ENCODE measurements around the gene TNFRSF14. TPM values are rescaled to one million over a fixed set of nuclear protein-coding genes. Genes with fewer than 3 reads are reported as not detected.

The TNFRSF14 gene
- total and polyA plus RNA-seq, 2 of the 13 experiments (the other 11 are each of a cell fraction or from before 2014, with no cell fraction given), result 11.9 to 49.9 TPM

DNA sequence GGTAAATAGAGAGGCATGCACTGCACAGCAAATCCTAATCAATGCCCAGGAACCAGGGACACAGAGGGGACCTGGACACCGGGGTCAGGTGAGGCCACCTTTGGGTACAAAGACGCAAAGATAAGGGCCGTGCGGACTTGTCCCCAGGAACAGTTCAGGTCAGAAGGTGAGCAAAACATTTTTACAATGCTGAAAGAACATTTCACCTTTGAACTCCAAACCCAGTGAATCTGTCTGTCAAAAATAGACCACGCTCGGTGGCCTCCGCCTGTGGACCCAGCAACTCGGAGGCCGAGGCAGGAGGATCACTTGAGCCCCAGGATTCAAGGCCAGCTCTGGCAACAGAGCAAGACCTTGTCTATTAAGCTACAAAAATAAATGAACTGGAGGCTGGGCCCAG is 15.2 kb downstream of the TNFRSF14 start (continued):
- TF ChIP-seq, protein P1, sequence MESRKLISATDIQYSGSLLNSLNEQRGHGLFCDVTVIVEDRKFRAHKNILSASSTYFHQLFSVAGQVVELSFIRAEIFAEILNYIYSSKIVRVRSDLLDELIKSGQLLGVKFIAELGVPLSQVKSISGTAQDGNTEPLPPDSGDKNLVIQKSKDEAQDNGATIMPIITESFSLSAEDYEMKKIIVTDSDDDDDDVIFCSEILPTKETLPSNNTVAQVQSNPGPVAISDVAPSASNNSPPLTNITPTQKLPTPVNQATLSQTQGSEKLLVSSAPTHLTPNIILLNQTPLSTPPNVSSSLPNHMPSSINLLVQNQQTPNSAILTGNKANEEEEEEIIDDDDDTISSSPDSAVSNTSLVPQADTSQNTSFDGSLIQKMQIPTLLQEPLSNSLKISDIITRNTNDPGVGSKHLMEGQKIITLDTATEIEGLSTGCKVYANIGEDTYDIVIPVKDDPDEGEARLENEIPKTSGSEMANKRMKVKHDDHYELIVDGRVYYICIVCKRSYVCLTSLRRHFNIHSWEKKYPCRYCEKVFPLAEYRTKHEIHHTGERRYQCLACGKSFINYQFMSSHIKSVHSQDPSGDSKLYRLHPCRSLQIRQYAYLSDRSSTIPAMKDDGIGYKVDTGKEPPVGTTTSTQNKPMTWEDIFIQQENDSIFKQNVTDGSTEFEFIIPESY (CRISPR knock-in tag; IDR thresholded peaks at IDR 0.05), result no peak
- TF ChIP-seq, protein P2, sequence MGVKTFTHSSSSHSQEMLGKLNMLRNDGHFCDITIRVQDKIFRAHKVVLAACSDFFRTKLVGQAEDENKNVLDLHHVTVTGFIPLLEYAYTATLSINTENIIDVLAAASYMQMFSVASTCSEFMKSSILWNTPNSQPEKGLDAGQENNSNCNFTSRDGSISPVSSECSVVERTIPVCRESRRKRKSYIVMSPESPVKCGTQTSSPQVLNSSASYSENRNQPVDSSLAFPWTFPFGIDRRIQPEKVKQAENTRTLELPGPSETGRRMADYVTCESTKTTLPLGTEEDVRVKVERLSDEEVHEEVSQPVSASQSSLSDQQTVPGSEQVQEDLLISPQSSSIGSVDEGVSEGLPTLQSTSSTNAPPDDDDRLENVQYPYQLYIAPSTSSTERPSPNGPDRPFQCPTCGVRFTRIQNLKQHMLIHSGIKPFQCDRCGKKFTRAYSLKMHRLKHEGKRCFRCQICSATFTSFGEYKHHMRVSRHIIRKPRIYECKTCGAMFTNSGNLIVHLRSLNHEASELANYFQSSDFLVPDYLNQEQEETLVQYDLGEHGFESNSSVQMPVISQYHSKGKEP (CRISPR knock-in tag; IDR thresholded peaks at IDR 0.05), result no peak
- TF ChIP-seq ETV6 (CRISPR knock-in tag; conservative IDR thresholded peaks at IDR 0.05), result no peak
- TF ChIP-seq, protein P3, sequence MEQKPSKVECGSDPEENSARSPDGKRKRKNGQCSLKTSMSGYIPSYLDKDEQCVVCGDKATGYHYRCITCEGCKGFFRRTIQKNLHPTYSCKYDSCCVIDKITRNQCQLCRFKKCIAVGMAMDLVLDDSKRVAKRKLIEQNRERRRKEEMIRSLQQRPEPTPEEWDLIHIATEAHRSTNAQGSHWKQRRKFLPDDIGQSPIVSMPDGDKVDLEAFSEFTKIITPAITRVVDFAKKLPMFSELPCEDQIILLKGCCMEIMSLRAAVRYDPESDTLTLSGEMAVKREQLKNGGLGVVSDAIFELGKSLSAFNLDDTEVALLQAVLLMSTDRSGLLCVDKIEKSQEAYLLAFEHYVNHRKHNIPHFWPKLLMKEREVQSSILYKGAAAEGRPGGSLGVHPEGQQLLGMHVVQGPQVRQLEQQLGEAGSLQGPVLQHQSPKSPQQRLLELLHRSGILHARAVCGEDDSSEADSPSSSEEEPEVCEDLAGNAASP (CRISPR knock-in tag; IDR thresholded peaks at IDR 0.05; ENCODE audit: borderline replicate concordance), result peak; percentile 98
- TF ChIP-seq, protein P4, sequence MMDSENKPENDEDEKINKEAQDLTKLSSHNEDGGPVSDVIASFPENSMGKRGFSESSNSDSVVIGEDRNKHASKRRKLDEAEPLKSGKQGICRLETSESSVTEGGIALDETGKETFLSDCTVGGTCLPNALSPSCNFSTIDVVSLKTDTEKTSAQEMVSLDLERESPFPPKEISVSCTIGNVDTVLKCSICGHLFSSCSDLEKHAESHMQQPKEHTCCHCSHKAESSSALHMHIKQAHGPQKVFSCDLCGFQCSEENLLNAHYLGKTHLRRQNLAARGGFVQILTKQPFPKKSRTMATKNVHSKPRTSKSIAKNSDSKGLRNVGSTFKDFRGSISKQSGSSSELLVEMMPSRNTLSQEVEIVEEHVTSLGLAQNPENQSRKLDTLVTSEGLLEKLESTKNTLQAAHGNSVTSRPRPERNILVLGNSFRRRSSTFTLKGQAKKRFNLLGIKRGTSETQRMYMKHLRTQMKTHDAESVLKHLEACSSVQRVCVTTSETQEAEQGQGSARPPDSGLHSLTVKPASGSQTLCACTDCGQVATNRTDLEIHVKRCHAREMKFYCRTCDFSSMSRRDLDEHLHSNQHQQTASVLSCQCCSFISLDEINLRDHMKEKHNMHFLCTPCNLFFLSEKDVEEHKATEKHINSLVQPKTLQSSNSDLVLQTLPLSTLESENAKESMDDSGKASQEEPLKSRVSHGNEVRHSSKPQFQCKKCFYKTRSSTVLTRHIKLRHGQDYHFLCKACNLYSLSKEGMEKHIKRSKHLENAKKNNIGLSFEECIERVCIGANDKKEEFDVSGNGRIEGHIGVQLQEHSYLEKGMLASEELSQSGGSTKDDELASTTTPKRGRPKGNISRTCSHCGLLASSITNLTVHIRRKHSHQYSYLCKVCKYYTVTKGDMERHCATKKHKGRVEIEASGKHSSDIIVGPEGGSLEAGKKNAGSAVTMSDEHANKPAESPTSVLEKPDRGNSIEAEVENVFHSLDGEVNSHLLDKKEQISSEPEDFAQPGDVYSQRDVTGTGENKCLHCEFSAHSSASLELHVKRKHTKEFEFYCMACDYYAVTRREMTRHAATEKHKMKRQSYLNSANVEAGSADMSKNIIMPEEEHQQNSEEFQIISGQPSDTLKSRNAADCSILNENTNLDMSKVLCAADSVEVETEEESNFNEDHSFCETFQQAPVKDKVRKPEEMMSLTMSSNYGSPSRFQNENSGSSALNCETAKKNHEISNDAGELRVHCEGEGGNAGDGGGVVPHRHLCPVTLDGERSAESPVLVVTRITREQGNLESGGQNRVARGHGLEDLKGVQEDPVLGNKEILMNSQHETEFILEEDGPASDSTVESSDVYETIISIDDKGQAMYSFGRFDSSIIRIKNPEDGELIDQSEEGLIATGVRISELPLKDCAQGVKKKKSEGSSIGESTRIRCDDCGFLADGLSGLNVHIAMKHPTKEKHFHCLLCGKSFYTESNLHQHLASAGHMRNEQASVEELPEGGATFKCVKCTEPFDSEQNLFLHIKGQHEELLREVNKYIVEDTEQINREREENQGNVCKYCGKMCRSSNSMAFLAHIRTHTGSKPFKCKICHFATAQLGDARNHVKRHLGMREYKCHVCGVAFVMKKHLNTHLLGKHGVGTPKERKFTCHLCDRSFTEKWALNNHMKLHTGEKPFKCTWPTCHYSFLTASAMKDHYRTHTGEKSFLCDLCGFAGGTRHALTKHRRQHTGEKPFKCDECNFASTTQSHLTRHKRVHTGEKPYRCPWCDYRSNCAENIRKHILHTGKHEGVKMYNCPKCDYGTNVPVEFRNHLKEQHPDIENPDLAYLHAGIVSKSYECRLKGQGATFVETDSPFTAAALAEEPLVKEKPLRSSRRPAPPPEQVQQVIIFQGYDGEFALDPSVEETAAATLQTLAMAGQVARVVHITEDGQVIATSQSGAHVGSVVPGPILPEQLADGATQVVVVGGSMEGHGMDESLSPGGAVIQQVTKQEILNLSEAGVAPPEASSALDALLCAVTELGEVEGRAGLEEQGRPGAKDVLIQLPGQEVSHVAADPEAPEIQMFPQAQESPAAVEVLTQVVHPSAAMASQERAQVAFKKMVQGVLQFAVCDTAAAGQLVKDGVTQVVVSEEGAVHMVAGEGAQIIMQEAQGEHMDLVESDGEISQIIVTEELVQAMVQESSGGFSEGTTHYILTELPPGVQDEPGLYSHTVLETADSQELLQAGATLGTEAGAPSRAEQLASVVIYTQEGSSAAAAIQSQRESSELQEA (CRISPR knock-in tag; IDR thresholded peaks at IDR 0.05; ENCODE audit: not compliant biosample characterization), result no peak
- TF ChIP-seq ZNF761 (CRISPR knock-in tag; conservative IDR thresholded peaks at IDR 0.05), result no peak
- no peak for TF ChIP-seq CHD2 (IDR thresholded peaks at IDR 0.05; ENCODE audit: low read depth, low read length)
- 0 out of 2 replicates have a peak, but pooled peaks have one; percentile 33 for TF ChIP-seq ZSCAN9 (CRISPR knock-in tag; IDR thresholded peaks at IDR 0.05; ENCODE audit: borderline replicate concordance)
- TF ChIP-seq ZNF124 (CRISPR knock-in tag; IDR thresholded peaks at IDR 0.05), result no peak
- TF ChIP-seq HMGA1 (CRISPR knock-in tag; conservative IDR thresholded peaks at IDR 0.05), result no peak
- peak; percentile 42; the same call in 1 of the 2 replicates for TF ChIP-seq ZBTB7A (CRISPR knock-in tag; IDR thresholded peaks at IDR 0.05)
- no peak for TF ChIP-seq XBP1 (CRISPR knock-in tag; IDR thresholded peaks at IDR 0.05)
- TF ChIP-seq ZNF44 (CRISPR knock-in tag; IDR thresholded peaks at IDR 0.05), result no peak
- TF ChIP-seq ASH2L (IDR thresholded peaks at IDR 0.05; ENCODE audit: insufficient read length, low read depth, low read length), result no peak
- TF ChIP-seq ZBTB21 (CRISPR knock-in tag; IDR thresholded peaks at IDR 0.05), result no peak
- peak; percentile 37; the same call in 1 of the 2 replicates for TF ChIP-seq ZNF605 (CRISPR knock-in tag; IDR thresholded peaks at IDR 0.05)
- no peak for TF ChIP-seq TOE1 (CRISPR knock-in tag; IDR thresholded peaks at IDR 0.05)
- TF ChIP-seq KLF16 (CRISPR knock-in tag; IDR thresholded peaks at IDR 0.05), result no peak

Data from HepG2 (cell line).